ENCODE data around the gene XYLT2.
"Not testable (repeated sequence)": the region's sequence is repeated elsewhere in the genome, so short reads cannot be mapped to it uniquely, and the experiment has no call there.

DNA sequence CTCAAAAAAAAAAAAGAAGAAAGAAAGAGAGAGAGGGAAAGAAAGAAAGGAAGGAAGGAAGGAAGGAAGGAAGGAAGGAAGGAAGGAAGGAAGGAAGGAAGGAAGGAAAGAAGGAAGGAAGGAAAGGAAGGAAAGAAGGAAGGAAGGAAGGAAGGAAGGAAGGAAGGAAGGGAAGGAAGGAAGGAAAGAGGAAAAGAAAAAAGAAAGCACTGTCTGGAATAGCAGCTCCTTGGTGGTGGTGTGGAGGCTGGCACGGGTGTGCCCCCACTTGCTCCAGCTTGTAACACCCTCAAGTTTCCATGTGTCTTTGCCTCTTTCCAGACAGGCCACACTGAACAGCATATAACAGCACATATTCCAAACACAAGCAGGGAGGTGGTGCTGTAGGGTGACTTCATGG lies 45.1 kb upstream of the XYLT2 start:
- TF ChIP-seq, protein P1, sequence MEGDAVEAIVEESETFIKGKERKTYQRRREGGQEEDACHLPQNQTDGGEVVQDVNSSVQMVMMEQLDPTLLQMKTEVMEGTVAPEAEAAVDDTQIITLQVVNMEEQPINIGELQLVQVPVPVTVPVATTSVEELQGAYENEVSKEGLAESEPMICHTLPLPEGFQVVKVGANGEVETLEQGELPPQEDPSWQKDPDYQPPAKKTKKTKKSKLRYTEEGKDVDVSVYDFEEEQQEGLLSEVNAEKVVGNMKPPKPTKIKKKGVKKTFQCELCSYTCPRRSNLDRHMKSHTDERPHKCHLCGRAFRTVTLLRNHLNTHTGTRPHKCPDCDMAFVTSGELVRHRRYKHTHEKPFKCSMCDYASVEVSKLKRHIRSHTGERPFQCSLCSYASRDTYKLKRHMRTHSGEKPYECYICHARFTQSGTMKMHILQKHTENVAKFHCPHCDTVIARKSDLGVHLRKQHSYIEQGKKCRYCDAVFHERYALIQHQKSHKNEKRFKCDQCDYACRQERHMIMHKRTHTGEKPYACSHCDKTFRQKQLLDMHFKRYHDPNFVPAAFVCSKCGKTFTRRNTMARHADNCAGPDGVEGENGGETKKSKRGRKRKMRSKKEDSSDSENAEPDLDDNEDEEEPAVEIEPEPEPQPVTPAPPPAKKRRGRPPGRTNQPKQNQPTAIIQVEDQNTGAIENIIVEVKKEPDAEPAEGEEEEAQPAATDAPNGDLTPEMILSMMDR (IDR thresholded peaks at IDR 0.05) = not testable (repeated sequence)
- not testable (repeated sequence) for TF ChIP-seq POLR2AphosphoS5 (IDR thresholded peaks at IDR 0.05; ENCODE audit: insufficient read depth in 1 of 2, low read depth in 1 of 2)
